HG03097 (cell line): ENCODE data around the gene SERPINB8.

Experiments used
- ATAC-seq: cut with Tn5 transposase; IDR thresholded peaks from one replicate; pipeline ENCODE4 v1.9.1; 2021; ENCODE audit not compliant: unreplicated experiment, low FRiP score

Gene SERPINB8

GRCh38 chr18:63963615-63964256 lies 6.1 kb upstream of the SERPINB8 start:
- peak; percentile 52 for ATAC-seq

- no peak for ATAC-seq
Observed at GRCh38 chr18:63964908-63965307, 5.0 kb upstream of the SERPINB8 start.

- no peak for ATAC-seq
Observed at GRCh38 chr18:63965716-63966330, 4.1 kb upstream of the SERPINB8 start.

GRCh38 chr18:63970809-63971205 lies 926 bp downstream of the SERPINB8 start:
- ATAC-seq, result no peak

GRCh38 chr18:63971320-63972001 lies 1.6 kb downstream of the SERPINB8 start:
- no peak for ATAC-seq

- no peak for ATAC-seq
Observed at GRCh38 chr18:63972002-63972376, 2.1 kb downstream of the SERPINB8 start.

GRCh38 chr18:63974991-63975390 lies 5.1 kb downstream of the SERPINB8 start:
- ATAC-seq, result no peak

GRCh38 chr18:63975628-63976027 lies 5.7 kb downstream of the SERPINB8 start:
- no peak for ATAC-seq

GRCh38 chr18:63977040-63977439 lies 7.2 kb downstream of the SERPINB8 start:
- no peak for ATAC-seq

GRCh38 chr18:63979409-63979920 lies 9.6 kb downstream of the SERPINB8 start:
- peak; percentile 46 for ATAC-seq

GRCh38 chr18:63980027-63980426 lies 10.1 kb downstream of the SERPINB8 start:
- ATAC-seq, result no peak

- ATAC-seq, result no peak
Observed at GRCh38 chr18:63980896-63981460, 11.1 kb downstream of the SERPINB8 start.

- no peak for ATAC-seq
Observed at GRCh38 chr18:63981719-63982118, 11.8 kb downstream of the SERPINB8 start.

- ATAC-seq, result no peak
Observed at GRCh38 chr18:63982361-63982760, 12.5 kb downstream of the SERPINB8 start.

GRCh38 chr18:63986885-63987284 lies 17.0 kb downstream of the SERPINB8 start:
- ATAC-seq, result no peak

- ATAC-seq, result no peak
Observed at GRCh38 chr18:63987743-63988142, 17.9 kb downstream of the SERPINB8 start.

GRCh38 chr18:63992751-63993150 lies 22.9 kb downstream of the SERPINB8 start:
- no peak for ATAC-seq

GRCh38 chr18:63994783-63995399 lies 25.0 kb downstream of the SERPINB8 start:
- no peak for ATAC-seq

- no peak for ATAC-seq
Observed at GRCh38 chr18:63997041-63997440, 27.2 kb downstream of the SERPINB8 start.

- no peak for ATAC-seq
Observed at GRCh38 chr18:63997606-63998005, 27.7 kb downstream of the SERPINB8 start.

- ATAC-seq, result no peak
Observed at GRCh38 chr18:63999871-64000270, 30.0 kb downstream of the SERPINB8 start.
